ENCODE results near the gene PRAC2. TPM values are rescaled to one million over a fixed set of nuclear protein-coding genes. Genes with fewer than 3 reads are reported as not detected.
A peak's percentile ranks its signal among the peaks of the same experiment; 100 is the strongest.

PRAC2 gene
- total and polyA plus RNA-seq, 2 of the 13 experiments (the other 11 are each of a cell fraction or from before 2014, with no cell fraction given), result not detected

DNA sequence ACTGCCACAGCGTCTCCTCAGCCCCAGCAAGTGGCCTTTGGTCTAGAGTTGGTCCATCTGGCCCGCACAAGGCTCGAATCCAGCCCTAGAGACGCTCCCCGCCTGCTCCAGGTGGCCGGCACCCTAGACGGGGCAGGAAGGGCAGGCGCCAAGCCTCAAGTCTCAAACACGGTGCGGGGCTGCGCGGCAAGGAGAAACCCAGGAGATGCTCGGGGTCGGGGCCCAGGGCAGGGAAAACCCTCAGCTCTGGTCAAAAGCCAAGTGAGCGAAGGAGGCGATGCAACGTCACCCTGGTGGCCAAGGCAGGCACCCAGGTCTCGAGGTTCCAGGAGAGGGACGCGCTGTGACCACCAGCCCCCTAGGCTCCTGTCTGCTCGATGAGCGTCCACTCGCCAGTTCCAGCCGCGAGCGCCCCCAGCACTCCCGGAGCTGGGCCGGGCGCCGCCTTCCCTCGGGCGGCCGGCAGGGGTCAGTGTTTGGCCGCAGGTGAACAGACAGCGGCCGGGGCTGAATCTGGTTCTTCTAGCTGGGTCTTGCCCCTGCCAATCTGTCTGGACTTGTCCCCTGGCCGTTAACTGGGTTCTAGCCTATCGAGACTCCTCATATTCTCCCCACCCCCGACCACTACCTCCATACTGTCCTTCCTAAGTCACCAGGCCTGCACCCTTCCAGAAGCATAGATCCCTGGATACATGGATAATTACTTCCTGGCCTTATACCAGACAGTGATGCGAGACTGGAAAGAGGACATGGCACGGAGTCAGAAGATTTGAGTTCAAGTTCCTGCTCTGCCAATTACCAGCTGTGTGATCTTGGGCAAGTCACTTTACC lies 44.6 kb upstream of the PRAC2 start (continued):
- TF ChIP-seq KLF6 (CRISPR knock-in tag; IDR thresholded peaks at IDR 0.05), result 0 out of 2 replicates have a peak, but pooled peaks have one; percentile 56
- TF ChIP-seq SIX4 (CRISPR knock-in tag; IDR thresholded peaks at IDR 0.05), result no peak
- TF ChIP-seq, protein P1, sequence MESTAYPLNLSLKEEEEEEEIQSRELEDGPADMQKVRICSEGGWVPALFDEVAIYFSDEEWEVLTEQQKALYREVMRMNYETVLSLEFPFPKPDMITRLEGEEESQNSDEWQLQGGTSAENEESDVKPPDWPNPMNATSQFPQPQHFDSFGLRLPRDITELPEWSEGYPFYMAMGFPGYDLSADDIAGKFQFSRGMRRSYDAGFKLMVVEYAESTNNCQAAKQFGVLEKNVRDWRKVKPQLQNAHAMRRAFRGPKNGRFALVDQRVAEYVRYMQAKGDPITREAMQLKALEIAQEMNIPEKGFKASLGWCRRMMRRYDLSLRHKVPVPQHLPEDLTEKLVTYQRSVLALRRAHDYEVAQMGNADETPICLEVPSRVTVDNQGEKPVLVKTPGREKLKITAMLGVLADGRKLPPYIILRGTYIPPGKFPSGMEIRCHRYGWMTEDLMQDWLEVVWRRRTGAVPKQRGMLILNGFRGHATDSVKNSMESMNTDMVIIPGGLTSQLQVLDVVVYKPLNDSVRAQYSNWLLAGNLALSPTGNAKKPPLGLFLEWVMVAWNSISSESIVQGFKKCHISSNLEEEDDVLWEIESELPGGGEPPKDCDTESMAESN (CRISPR knock-in tag; conservative IDR thresholded peaks at IDR 0.05), result peak; percentile 43; the same call in 1 of the 2 replicates
- peak; percentile 83 for TF ChIP-seq ZNF501 (CRISPR knock-in tag; IDR thresholded peaks at IDR 0.05)
- TF ChIP-seq, protein P2, sequence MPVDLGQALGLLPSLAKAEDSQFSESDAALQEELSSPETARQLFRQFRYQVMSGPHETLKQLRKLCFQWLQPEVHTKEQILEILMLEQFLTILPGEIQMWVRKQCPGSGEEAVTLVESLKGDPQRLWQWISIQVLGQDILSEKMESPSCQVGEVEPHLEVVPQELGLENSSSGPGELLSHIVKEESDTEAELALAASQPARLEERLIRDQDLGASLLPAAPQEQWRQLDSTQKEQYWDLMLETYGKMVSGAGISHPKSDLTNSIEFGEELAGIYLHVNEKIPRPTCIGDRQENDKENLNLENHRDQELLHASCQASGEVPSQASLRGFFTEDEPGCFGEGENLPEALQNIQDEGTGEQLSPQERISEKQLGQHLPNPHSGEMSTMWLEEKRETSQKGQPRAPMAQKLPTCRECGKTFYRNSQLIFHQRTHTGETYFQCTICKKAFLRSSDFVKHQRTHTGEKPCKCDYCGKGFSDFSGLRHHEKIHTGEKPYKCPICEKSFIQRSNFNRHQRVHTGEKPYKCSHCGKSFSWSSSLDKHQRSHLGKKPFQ (CRISPR knock-in tag; IDR thresholded peaks at IDR 0.05; ENCODE audit: insufficient replicate concordance), result no peak
- TF ChIP-seq KDM4B (CRISPR knock-in tag; IDR thresholded peaks at IDR 0.05), result 0 out of 2 replicates have a peak, but pooled peaks have one; percentile 27
- TF ChIP-seq ZNF670 (CRISPR knock-in tag; IDR thresholded peaks at IDR 0.05; ENCODE audit: borderline replicate concordance), result no peak
- TF ChIP-seq SAP130 (CRISPR knock-in tag; IDR thresholded peaks at IDR 0.05; ENCODE audit: low read depth), result peak; percentile 20; the same call in 1 of the 2 replicates
- TF ChIP-seq, protein P3, sequence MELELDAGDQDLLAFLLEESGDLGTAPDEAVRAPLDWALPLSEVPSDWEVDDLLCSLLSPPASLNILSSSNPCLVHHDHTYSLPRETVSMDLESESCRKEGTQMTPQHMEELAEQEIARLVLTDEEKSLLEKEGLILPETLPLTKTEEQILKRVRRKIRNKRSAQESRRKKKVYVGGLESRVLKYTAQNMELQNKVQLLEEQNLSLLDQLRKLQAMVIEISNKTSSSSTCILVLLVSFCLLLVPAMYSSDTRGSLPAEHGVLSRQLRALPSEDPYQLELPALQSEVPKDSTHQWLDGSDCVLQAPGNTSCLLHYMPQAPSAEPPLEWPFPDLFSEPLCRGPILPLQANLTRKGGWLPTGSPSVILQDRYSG (CRISPR knock-in tag; IDR thresholded peaks at IDR 0.05), result no peak
- TF ChIP-seq, protein P4, sequence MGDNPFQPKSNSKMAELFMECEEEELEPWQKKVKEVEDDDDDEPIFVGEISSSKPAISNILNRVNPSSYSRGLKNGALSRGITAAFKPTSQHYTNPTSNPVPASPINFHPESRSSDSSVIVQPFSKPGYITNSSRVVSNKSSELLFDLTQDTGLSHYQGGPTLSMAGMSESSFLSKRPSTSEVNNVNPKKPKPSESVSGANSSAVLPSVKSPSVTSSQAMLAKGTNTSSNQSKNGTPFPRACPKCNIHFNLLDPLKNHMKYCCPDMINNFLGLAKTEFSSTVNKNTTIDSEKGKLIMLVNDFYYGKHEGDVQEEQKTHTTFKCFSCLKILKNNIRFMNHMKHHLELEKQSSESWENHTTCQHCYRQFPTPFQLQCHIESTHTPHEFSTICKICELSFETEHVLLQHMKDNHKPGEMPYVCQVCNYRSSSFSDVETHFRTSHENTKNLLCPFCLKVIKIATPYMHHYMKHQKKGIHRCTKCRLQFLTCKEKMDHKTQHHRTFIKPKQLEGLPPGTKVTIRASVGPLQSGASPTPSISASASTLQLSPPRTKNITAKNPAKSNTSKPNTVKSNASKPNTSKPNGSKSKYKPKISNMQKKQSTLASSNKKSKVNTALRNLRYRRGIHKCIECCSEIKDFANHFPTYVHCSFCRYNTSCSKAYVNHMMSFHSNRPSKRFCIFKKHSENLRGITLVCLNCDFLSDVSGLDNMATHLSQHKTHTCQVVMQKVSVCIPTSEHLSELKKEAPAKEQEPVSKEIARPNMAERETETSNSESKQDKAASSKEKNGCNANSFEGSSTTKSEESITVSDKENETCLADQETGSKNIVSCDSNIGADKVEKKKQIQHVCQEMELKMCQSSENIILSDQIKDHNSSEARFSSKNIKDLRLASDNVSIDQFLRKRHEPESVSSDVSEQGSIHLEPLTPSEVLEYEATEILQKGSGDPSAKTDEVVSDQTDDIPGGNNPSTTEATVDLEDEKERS (CRISPR knock-in tag; IDR thresholded peaks at IDR 0.05), result no peak
- TF ChIP-seq MTA1 (CRISPR knock-in tag; IDR thresholded peaks at IDR 0.05; ENCODE audit: borderline replicate concordance), result no peak
- TF ChIP-seq, protein P5, sequence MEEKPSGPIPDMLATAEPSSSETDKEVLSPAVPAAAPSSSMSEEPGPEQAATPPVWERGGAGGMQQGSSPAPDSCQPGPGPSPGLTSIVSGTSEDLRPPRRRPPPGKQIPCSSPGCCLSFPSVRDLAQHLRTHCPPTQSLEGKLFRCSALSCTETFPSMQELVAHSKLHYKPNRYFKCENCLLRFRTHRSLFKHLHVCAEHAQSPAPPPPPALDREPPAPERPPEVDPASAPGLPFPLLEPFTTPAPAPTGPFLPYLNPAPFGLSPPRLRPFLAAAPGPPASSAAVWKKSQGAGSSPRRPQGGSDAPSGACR (CRISPR knock-in tag; IDR thresholded peaks at IDR 0.05), result no peak
- TF ChIP-seq THAP11 (CRISPR knock-in tag; IDR thresholded peaks at IDR 0.05), result peak; percentile 44; the same call in 1 of the 2 replicates
- TF ChIP-seq TCF12 (IDR thresholded peaks at IDR 0.05), result no peak
- TF ChIP-seq TCF12 (CRISPR knock-in tag; IDR thresholded peaks at IDR 0.05), result 0 out of 2 replicates have a peak, but pooled peaks have one; percentile 35

Measured in HepG2 (cell line).